Glutamatergic neuron (in vitro differentiated cells): ENCODE results near the gene ZNF280C. TPM values are rescaled to one million over a fixed set of nuclear protein-coding genes. Genes with fewer than 3 reads are reported as not detected.
A peak's percentile ranks its signal among the peaks of the same experiment; 100 is the strongest.

Experiments
- DNase-seq: peaks from one replicate; pipeline ENCODE4 v3.0.0; 2022
- H3K27ac Mint-ChIP-seq: one replicate; pipeline ENCODE4 v1.8.0; 2020; ENCODE audit warnings: mild to moderate bottlenecking, mixed read lengths, inconsistent platforms; ENCODE audit not compliant: unreplicated experiment
- H3K27me3 Mint-ChIP-seq: one replicate; pipeline ENCODE4 v1.8.0; 2020; ENCODE audit warnings: mild to moderate bottlenecking, moderate library complexity, mixed read lengths, inconsistent platforms; ENCODE audit not compliant: unreplicated experiment
- H3K36me3 Mint-ChIP-seq: one replicate; pipeline ENCODE4 v1.8.0; 2020; ENCODE audit warnings: mild to moderate bottlenecking, mixed read lengths, inconsistent platforms; ENCODE audit not compliant: unreplicated experiment
- H3K4me1 Mint-ChIP-seq: one replicate; pipeline ENCODE4 v1.8.0; 2020; ENCODE audit warnings: mild to moderate bottlenecking, low read depth, mixed read lengths, inconsistent platforms; ENCODE audit not compliant: unreplicated experiment
- H3K4me3 Mint-ChIP-seq: one replicate; pipeline ENCODE4 v1.8.0; 2020; ENCODE audit warnings: mild to moderate bottlenecking, mixed read lengths, inconsistent platforms; ENCODE audit not compliant: unreplicated experiment
- H3K9me3 Mint-ChIP-seq: one replicate; pipeline ENCODE4 v1.8.0; 2020; ENCODE audit warnings: mild to moderate bottlenecking, moderate library complexity, mixed read lengths, inconsistent platforms; ENCODE audit not compliant: unreplicated experiment
- total RNA-seq: library from RNA; stranded (reverse); fragmentation: NEBNext Ultra II Directional; extraction: Animal tissue kit (Norgen Biotek cat#: 25700); gene quantifications from one replicate; pipeline ENCODE4 v1.2.1, GENCODE V29; 2021; ENCODE audit not compliant: unreplicated experiment
- TF ChIP-seq, protein P1 (sequence below): fragments of 200-600 bp; sonication (generic); IDR thresholded peaks from one replicate; pipeline ENCODE4 v1.5.0; 2021; ENCODE audit not compliant: partially characterized antibody, unreplicated experiment

The ZNF280C gene
- total RNA-seq, 1 donor from 2014 or later, result 13.0 TPM

DNA sequence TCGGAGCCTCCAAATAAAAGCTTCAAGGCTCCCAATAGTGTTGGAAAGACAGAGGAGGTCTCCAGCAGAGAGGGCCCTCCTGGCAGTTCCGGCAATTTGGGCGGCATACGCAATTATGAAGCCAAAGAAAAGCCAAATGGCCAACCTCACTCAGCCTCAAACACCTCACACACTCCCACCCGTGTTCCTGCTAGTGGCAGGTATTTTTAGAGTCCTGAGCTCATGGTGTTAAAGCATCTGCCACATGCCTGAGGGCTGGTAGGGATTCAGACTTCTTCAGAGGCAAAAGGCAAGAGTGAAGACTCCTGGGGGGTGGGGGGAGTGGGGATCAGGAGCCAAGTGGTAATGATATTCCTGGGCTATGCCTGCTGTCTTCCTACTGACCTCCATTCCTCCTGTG is 89.5 kb downstream of the ZNF280C start:
- TF ChIP-seq, protein P1, sequence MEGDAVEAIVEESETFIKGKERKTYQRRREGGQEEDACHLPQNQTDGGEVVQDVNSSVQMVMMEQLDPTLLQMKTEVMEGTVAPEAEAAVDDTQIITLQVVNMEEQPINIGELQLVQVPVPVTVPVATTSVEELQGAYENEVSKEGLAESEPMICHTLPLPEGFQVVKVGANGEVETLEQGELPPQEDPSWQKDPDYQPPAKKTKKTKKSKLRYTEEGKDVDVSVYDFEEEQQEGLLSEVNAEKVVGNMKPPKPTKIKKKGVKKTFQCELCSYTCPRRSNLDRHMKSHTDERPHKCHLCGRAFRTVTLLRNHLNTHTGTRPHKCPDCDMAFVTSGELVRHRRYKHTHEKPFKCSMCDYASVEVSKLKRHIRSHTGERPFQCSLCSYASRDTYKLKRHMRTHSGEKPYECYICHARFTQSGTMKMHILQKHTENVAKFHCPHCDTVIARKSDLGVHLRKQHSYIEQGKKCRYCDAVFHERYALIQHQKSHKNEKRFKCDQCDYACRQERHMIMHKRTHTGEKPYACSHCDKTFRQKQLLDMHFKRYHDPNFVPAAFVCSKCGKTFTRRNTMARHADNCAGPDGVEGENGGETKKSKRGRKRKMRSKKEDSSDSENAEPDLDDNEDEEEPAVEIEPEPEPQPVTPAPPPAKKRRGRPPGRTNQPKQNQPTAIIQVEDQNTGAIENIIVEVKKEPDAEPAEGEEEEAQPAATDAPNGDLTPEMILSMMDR, result no peak

GRCh38 chrX:130176942-130177341 is 91.8 kb downstream of the ZNF280C start:
- Mint-ChIP-seq H3K27ac (no peak overlapping the region), H3K4me3 (no peak overlapping the region), H3K27me3 (peaks cover 3% of the 10 kb centered on the region), H3K36me3 (no peaks in the 10 kb centered on the region), H3K4me1 (peaks cover 3% of the 10 kb centered on the region), H3K9me3 (peaks cover 3% of the 10 kb centered on the region)
- TF ChIP-seq, protein P1, result no peak
- DNase-seq, result no peak

More for the DNA sequence above, 89.5 kb downstream of the ZNF280C start:
- Mint-ChIP-seq H3K4me3 (no peak overlapping the region), H3K27me3 (peaks cover 3% of the 10 kb centered on the region), H3K4me1 (peaks cover 1% of the 10 kb centered on the region), H3K9me3 (peaks cover 2% of the 10 kb centered on the region), H3K36me3 (no peaks in the 10 kb centered on the region), H3K27ac (no peak overlapping the region)
- no peak for DNase-seq

GRCh38 chrX:130176354-130176776 is 92.3 kb downstream of the ZNF280C start:
- Mint-ChIP-seq H3K4me3 (no peak overlapping the region), H3K36me3 (no peaks in the 10 kb centered on the region), H3K27ac (no peak overlapping the region), H3K9me3 (peaks cover 3% of the 10 kb centered on the region), H3K27me3 (peaks cover 3% of the 10 kb centered on the region), H3K4me1 (peaks cover 3% of the 10 kb centered on the region)
- DNase-seq, result no peak
- TF ChIP-seq, protein P1, result no peak

GRCh38 chrX:130174937-130175336 is 93.8 kb downstream of the ZNF280C start:
- H3K4me1 Mint-ChIP-seq, result peaks cover 7% of the 10 kb centered on the region
- TF ChIP-seq, protein P1, result no peak
- no peak overlapping the region for H3K27ac Mint-ChIP-seq

DNA sequence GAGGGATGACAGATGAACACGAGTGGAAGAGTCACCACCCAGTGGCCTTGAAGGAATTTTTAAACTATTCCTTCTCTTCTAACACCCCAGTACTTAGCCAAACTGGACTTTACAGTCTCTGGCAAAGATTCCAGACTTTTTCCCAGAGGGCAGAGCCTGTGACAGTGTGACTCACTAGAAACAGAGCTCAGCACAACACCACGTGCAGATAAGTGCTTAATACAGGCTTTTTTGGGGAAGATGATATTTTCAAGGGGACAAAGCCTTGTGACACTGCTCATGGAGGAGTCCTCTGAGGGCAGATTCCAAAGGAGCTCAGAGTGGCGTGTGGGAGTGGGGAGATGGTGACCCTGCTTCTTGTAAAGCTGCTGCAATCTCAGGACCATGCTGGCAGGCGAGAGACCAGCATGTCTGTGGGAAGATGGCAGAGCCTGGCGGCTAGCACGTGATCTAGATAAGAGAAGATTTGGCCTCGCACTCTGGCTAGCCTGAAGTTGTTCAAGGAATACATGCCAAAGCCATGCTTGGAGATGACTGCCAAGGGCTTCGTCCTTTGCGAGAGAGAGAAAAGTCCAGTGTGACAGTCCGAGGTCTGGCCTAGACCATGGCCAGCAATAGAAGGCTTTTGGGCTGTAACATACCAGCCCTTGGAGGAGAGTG is 94.5 kb downstream of the ZNF280C start:
- peak overlapping the region; percentile 89 for H3K4me3 Mint-ChIP-seq
- TF ChIP-seq, protein P1, result no peak
- H3K27ac Mint-ChIP-seq, result no peak overlapping the region
- peaks cover 3% of the 10 kb centered on the region for H3K9me3 Mint-ChIP-seq
- no peaks in the 10 kb centered on the region for H3K36me3 Mint-ChIP-seq
- DNase-seq, result no peak
- H3K27me3 Mint-ChIP-seq, result no peaks in the 10 kb centered on the region
- peaks cover 7% of the 10 kb centered on the region for H3K4me1 Mint-ChIP-seq

More at GRCh38 chrX:130174937-130175336, 93.8 kb downstream of the ZNF280C start:
- H3K27me3 Mint-ChIP-seq, result peaks cover 2% of the 10 kb centered on the region
- no peak overlapping the region for H3K4me3 Mint-ChIP-seq
- DNase-seq, result no peak
- H3K36me3 Mint-ChIP-seq, result no peaks in the 10 kb centered on the region
- peaks cover 3% of the 10 kb centered on the region for H3K9me3 Mint-ChIP-seq
